Vagina (tissue), 2 donors: ENCODE results near the gene PLEKHA6.
A peak's percentile ranks its signal among the peaks of the same experiment; 100 is the strongest.

Experiments
- CTCF ChIP-seq, 3 experiments: fragments of 450-650 bp in 2 of 3; fragments of 200-600 bp in 1 of 3; sonication (generic) in 1 of 3; IDR thresholded peaks; one replicate each; pipeline ENCODE4 v1.5.1; 2017 to 2019; ENCODE audit warnings: antibody characterized with exemption in 3 of 3, mild to moderate bottlenecking in 2 of 3, moderate library complexity in 2 of 3
- POLR2A ChIP-seq, 2 donors: fragments of 450-650 bp; IDR thresholded peaks; one replicate each; pipeline ENCODE4 v1.6.1; 2017; ENCODE audit warnings: antibody characterized with exemption in 2 of 2, mild to moderate bottlenecking in 2 of 2, moderate library complexity in 2 of 2
- POLR2AphosphoS5 ChIP-seq, 2 donors: sonication (generic); formaldehyde crosslinking; IDR thresholded peaks; one replicate each; pipeline ENCODE4 v1.9.0; 2017; ENCODE audit warnings: antibody characterized with exemption in 2 of 2, mild to moderate bottlenecking in 2 of 2, low read depth in 1 of 2; ENCODE audit not compliant: insufficient read depth in 1 of 2

- TF ChIP-seq CTCF (IDR thresholded peaks at IDR 0.05): peak in 2 of 3 experiments; percentile 24 to 62
- TF ChIP-seq POLR2AphosphoS5 (IDR thresholded peaks at IDR 0.05; ENCODE audit: insufficient read depth in 1 of 2, low read depth in 1 of 2): peak in 1 of 2 donors; percentile 43
- no peak for TF ChIP-seq POLR2A (IDR thresholded peaks at IDR 0.05)
Measured at GRCh38 chr1:204307334-204307883, 52.3 kb downstream of the PLEKHA6 start.
